Adipocyte (in vitro differentiated cells): ENCODE results near the gene EFCAB14.
"Not testable (repeated sequence)": the region's sequence is repeated elsewhere in the genome, so short reads cannot be mapped to it uniquely, and the experiment has no call there.

ENCODE experiments used
- DNase-seq: peaks from one replicate; pipeline ENCODE4 v3.0.0-alpha.2; 2015; ENCODE audit warnings: low read depth
- H3K27me3 ChIP-seq: replicated peaks from 2 replicates; pipeline ENCODE4 v1.7.0; 2013; ENCODE audit warnings: mild to moderate bottlenecking, low read length, moderate library complexity; ENCODE audit not compliant: control insufficient read depth, insufficient read depth
- H3K36me3 ChIP-seq: 2 replicates; pipeline ENCODE4 v1.7.0; 2013; ENCODE audit warnings: low read length, mild to moderate bottlenecking, moderate library complexity; ENCODE audit not compliant: control insufficient read depth, insufficient read depth, severe bottlenecking
- H3K4me1 ChIP-seq: 2 replicates; pipeline ENCODE4 v1.7.0; 2013; ENCODE audit warnings: mild to moderate bottlenecking, low read length, moderate library complexity; ENCODE audit not compliant: control insufficient read depth, insufficient read depth
- H3K4me3 ChIP-seq: 2 replicates; pipeline ENCODE4 v1.7.0; 2013; ENCODE audit warnings: mild to moderate bottlenecking, low read length, moderate library complexity
- H3K9ac ChIP-seq: 2 replicates; pipeline ENCODE4 v1.7.0; 2013; ENCODE audit warnings: mild to moderate bottlenecking, low read length, moderate library complexity
- H3K9me3 ChIP-seq: 2 replicates; pipeline ENCODE4 v1.7.0; 2013; ENCODE audit warnings: mild to moderate bottlenecking, low read length, moderate library complexity; ENCODE audit not compliant: control insufficient read depth

The EFCAB14 gene, protein sequence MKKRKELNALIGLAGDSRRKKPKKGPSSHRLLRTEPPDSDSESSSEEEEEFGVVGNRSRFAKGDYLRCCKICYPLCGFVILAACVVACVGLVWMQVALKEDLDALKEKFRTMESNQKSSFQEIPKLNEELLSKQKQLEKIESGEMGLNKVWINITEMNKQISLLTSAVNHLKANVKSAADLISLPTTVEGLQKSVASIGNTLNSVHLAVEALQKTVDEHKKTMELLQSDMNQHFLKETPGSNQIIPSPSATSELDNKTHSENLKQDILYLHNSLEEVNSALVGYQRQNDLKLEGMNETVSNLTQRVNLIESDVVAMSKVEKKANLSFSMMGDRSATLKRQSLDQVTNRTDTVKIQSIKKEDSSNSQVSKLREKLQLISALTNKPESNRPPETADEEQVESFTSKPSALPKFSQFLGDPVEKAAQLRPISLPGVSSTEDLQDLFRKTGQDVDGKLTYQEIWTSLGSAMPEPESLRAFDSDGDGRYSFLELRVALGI

DNA sequence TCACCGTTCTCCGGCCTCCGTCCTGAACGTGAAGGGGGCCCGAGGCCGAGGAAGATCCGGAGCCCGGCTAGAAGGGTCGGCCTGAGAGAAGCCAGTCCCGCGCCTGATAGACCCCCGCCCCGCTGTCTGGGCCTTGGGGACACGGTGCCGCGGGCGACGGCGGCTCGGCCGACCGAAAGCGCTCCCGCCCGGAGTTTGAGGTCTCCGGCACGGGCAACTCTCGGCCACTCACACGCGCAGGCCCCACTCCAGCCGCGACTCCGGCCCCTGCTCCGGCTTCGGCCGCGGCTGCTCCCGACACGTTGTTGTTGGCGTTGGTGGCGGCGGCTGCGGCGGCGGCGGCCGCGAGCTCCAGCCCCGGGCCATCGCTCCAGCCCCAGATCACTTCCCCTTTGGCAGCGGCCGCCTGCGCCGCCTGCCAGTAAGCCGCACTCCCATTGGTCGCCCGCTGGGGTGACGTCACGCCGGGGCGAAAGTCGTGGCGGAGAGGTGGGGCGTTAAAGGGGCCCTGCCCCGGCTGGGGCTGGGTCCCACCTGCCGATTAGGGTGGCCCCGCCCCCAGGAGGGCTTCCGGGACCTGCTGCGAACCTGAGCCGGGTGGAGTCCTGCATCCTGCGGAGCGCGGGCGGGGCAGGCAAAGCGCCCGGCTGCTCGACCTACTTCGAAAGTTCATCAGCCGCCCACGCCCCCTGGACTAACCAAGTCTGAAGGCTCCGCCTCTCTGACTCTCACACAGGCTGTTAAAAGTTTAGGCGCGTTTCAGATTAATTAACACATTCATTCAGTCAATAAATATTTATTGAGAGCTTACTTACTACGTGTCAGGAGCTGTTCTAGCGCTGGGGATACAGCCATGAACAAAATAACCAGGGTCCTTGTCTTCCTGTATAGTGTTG is at the start of gene EFCAB14:
Gene EFCAB14, minus strand, starts transcription at position 388 of the 896 bp plus-strand sequence. CDS start 1,027 bp downstream, outside the sequence.
- H3K9ac ChIP-seq: peak within 1 kb of the TSS; percentile 96
- peaks cover 19% of the 10 kb centered on the region for H3K36me3 ChIP-seq
- peak within 1 kb of the TSS; percentile 99 for H3K4me3 ChIP-seq
- peaks cover 3% of the 10 kb centered on the region for H3K27me3 ChIP-seq
- peaks cover 21% of the 10 kb centered on the region for H3K4me1 ChIP-seq
- no peaks in the 10 kb centered on the region for H3K9me3 ChIP-seq
- DNase-seq: peak; percentile 94

- no peak overlapping the region for H3K9ac ChIP-seq
- H3K36me3 ChIP-seq: no peaks in the 10 kb centered on the region
- H3K9me3 ChIP-seq: peaks cover 43% of the 10 kb centered on the region
- no peak for DNase-seq
- peaks cover 5% of the 10 kb centered on the region for H3K27me3 ChIP-seq
- no peak overlapping the region for H3K4me3 ChIP-seq
- H3K4me1 ChIP-seq: no peaks in the 10 kb centered on the region
Measured at GRCh38 chr1:46768445-46768844, 49.5 kb upstream of the EFCAB14 start.

DNA sequence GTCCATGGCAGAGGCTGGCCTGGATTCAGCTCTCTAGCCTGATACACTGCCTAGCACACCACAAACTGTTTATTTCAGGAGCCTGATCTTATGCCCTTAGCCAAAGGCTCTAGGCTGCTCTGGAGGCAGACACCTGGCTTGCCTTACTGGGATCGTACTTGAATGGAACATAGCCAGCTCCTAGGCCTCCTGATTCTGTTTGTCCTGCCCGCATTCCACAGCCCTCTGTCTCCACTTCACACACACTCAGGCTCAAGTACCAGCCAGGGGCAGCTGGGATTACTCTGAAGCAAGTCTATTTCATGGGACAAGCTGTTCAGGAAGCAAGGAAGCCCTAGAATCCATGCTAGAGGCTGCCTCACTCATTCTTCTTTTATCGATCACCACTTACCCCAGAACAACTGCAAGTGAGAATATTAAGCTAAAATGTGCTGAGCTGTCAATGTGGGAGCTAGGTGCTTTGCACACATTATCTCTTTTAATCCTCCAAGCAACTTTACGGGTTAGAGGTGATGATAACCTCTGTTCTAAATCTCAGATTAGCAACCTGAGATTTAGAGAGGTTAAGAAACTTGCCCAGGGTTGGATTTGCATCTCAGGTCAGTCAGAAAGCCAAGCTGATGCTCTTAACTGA is 48.9 kb upstream of the EFCAB14 start:
- Histone ChIP-seq H3K4me1 (no peaks in the 10 kb centered on the region), H3K36me3 (no peaks in the 10 kb centered on the region), H3K4me3 (no peak overlapping the region), H3K9ac (no peak overlapping the region), H3K9me3 (peaks cover 41% of the 10 kb centered on the region), H3K27me3 (peaks cover 6% of the 10 kb centered on the region)
- DNase-seq: no peak

- peaks cover 4% of the 10 kb centered on the region for H3K4me1 ChIP-seq
- no peaks in the 10 kb centered on the region for H3K36me3 ChIP-seq
- DNase-seq: no peak
- H3K27me3 ChIP-seq: peaks cover 10% of the 10 kb centered on the region
- H3K9ac ChIP-seq: no peak overlapping the region
- peaks cover 12% of the 10 kb centered on the region for H3K9me3 ChIP-seq
- H3K4me3 ChIP-seq: no peak overlapping the region
Measured at GRCh38 chr1:46764402-46764801, 45.5 kb upstream of the EFCAB14 start.

DNA sequence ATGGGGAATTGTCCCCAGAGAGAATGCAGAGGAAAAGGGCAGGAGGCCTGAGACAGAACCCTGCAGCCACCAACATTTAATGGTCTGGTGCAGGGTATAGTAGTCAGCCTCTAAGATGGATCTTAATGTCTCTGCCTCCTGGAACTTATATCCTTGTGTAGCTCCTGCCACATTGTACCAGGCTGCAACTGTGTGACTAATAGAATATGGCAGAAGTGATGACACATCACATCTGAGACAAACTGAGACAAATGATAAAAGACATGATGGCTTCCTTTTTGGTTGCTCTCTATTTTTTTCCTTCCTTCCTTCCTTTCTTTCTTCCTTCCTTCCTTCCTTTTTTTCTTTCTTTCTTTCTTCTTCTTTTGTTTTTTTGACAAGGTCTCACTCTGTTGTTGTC is 42.8 kb upstream of the EFCAB14 start:
- H3K4me3 ChIP-seq: no peak overlapping the region
- peaks cover 12% of the 10 kb centered on the region for H3K27me3 ChIP-seq
- H3K9ac ChIP-seq: no peak overlapping the region
- H3K36me3 ChIP-seq: no peaks in the 10 kb centered on the region
- H3K9me3 ChIP-seq: peaks cover 6% of the 10 kb centered on the region
- no peak for DNase-seq
- peaks cover 10% of the 10 kb centered on the region for H3K4me1 ChIP-seq

DNA sequence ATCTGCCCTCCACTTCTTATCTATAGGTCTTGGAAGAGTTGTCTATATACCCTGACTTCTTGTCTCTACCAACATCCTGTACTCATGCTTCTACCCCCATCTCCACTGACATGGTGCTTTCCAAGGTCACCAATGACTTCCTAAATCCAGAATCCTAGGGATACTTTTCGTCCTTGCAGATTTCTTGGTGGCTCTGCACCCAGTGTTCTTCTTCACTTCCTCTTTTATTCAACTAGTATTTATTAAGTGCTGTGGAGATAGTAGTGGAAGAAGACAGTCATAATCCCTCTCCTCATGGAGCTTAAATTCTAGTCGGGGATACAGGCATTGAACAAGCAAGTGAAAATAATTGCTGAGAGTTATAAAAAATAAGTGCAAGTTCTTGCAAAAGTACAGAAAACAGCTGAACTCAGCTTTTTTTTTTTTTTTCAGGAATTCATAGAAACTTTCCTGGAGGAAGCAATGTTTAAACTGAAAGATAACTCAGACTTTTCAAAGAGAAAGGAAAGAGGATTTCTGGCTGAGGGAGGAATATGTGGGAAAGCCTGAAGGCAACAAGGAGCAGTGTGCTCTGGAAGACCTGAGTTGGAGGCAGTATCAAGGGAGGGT is 41.7 kb upstream of the EFCAB14 start:
- Histone ChIP-seq H3K4me3 (no peak overlapping the region), H3K27me3 (peaks cover 12% of the 10 kb centered on the region), H3K4me1 (peaks cover 10% of the 10 kb centered on the region), H3K36me3 (no peaks in the 10 kb centered on the region), H3K9ac (no peak overlapping the region), H3K9me3 (peaks cover 6% of the 10 kb centered on the region)
- DNase-seq: no peak

DNA sequence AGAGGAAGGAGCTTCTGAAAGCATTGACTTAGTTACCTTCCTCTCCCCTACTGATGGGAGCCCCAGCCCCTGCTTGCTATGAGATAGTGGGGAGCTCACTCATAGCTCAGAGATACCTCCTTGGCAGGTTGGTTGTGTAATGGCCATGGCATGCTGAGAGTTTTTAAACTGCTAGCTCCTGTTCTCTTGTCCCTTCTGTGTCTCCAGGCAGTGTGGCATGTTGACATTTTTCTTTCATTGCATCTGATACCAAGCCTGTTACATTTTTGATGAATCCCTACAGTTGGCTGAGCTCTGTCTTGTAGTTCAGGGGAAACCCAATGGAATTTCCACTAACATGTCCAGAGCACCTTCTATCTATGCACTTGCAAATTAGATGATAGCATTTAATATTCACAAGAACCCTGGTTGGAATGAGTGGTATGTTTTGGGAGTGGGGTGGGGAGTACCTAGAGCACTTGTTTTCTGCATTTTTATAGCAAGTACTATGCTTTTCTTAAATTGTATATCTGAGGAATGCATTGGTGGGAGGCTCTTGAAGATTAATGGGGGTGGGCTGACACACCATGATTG is 39.1 kb upstream of the EFCAB14 start:
- H3K4me1 ChIP-seq: peaks cover 15% of the 10 kb centered on the region
- H3K27me3 ChIP-seq: peaks cover 7% of the 10 kb centered on the region
- H3K4me3 ChIP-seq: no peak overlapping the region
- peaks cover 6% of the 10 kb centered on the region for H3K9me3 ChIP-seq
- no peak overlapping the region for H3K9ac ChIP-seq
- no peak for DNase-seq
- no peaks in the 10 kb centered on the region for H3K36me3 ChIP-seq

DNA sequence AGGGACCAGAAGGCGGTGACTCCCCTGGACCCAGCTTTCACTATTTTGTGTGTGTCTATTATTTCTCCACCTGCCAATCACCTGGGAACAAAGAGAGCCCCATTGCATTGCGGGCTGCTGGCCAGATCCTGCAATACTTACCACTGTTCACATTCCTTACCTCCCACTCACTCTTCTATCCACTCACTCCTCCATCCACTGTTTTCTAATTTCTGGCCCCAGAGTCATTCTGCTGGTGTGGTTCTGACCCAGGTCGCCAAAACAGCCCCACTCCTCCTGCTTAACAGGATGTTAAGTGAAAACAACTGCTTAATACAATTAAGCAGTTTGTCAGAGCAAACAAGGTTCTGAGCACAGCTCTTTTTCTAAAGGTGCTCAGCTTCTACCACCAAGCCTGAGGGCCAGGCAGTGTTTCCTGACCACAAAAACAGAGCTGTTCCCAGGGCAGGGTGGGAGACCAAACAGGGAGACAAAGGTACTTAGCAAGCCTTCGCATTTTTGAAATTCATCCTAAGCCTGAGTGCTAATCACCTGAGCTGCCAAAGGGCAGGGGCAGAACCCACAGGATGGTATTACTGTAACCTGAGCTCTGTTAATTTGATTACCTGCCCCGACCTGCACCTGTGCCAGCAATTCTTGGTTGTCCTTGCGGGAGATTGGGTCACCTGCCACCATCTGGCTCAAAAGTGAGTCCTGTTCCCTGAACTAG is 38.5 kb upstream of the EFCAB14 start:
- Histone ChIP-seq H3K36me3 (no peaks in the 10 kb centered on the region), H3K9ac (no peak overlapping the region), H3K9me3 (peaks cover under 1% of the 10 kb centered on the region), H3K4me3 (no peak overlapping the region), H3K27me3 (peaks cover 7% of the 10 kb centered on the region), H3K4me1 (peaks cover 20% of the 10 kb centered on the region)
- DNase-seq: peak; percentile 1

- peaks cover 29% of the 10 kb centered on the region for H3K4me1 ChIP-seq
- H3K27me3 ChIP-seq: peaks cover 3% of the 10 kb centered on the region
- H3K36me3 ChIP-seq: no peaks in the 10 kb centered on the region
- no peak overlapping the region for H3K4me3 ChIP-seq
- no peak for DNase-seq
- H3K9me3 ChIP-seq: no peaks in the 10 kb centered on the region
- no peak overlapping the region for H3K9ac ChIP-seq
Measured at GRCh38 chr1:46755121-46755520, 36.2 kb upstream of the EFCAB14 start.

DNA sequence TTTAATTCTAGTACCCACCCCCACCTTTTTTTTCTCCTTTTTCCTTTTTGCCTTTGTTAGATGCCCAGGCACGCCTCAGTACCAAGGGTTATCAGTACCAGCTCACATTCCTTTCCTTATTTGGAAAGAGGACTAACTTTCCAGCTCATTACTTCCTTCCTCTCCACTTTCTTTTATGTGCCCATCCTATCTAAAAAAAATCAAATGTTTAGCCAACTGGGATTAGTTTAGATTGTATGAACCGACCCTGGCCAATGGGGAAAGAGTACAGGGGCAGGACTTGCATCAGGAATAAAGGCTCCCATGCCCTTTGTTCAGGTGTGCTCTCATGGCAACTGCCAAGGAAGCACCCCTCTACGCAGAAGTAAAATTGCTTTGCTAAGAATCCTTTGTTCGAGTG is 35.8 kb upstream of the EFCAB14 start:
- H3K36me3 ChIP-seq, H3K9me3 ChIP-seq, H3K9ac ChIP-seq, DNase-seq, H3K4me3 ChIP-seq, H3K27me3 ChIP-seq: not testable (repeated sequence)
- H3K4me1 ChIP-seq: peaks cover 33% of the 10 kb centered on the region
